OCI-LY1 (cell line): Measurements from ENCODE around the gene FAAH2.
"Not testable (repeated sequence)": the region's sequence is repeated elsewhere in the genome, so short reads cannot be mapped to it uniquely, and the experiment has no call there.

Experiments
- EZH2 ChIP-seq: fragments of 200-600 bp; sonication (generic), shearing (Covaris generic); IDR thresholded peaks from 2 replicates; pipeline ENCODE4 v1.8.0; 2017; ENCODE audit warnings: borderline replicate concordance, mixed run types, mild to moderate bottlenecking, antibody characterized with exemption, low read length, moderate library complexity, mixed read lengths
- TF ChIP-seq, protein P1 (sequence below): fragments of 200-600 bp; sonication (generic), shearing (Covaris generic); IDR thresholded peaks from 2 replicates; pipeline ENCODE4 v1.5.1; 2017; ENCODE audit warnings: mild to moderate bottlenecking, antibody characterized with exemption, low read length, moderate library complexity, mixed read lengths

DNA sequence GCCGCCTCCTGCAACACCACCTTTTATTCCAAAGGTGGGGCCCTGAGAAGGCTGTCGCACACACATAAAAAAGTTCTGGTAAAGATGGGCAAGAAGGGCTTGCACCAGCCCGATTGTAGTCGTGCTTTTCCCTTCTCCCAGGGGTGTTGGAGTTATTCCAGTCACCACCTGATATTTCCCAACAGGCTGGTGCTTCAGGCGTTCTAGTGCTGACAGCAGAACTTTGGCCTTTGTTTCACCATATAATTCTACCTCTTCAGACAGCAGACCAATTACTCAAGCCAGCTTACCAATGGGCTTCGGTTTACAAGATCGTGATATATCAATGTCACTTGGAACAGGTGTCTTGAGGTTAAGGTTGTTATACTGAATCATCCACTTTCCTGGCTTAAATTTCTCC, 107.7 kb downstream of the FAAH2 start:
- not testable (repeated sequence) for TF ChIP-seq EZH2
- TF ChIP-seq, protein P1, sequence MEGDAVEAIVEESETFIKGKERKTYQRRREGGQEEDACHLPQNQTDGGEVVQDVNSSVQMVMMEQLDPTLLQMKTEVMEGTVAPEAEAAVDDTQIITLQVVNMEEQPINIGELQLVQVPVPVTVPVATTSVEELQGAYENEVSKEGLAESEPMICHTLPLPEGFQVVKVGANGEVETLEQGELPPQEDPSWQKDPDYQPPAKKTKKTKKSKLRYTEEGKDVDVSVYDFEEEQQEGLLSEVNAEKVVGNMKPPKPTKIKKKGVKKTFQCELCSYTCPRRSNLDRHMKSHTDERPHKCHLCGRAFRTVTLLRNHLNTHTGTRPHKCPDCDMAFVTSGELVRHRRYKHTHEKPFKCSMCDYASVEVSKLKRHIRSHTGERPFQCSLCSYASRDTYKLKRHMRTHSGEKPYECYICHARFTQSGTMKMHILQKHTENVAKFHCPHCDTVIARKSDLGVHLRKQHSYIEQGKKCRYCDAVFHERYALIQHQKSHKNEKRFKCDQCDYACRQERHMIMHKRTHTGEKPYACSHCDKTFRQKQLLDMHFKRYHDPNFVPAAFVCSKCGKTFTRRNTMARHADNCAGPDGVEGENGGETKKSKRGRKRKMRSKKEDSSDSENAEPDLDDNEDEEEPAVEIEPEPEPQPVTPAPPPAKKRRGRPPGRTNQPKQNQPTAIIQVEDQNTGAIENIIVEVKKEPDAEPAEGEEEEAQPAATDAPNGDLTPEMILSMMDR = not testable (repeated sequence)
